ENCODE results near the gene PDE9A. TPM values are rescaled to one million over a fixed set of nuclear protein-coding genes. Genes with fewer than 3 reads are reported as not detected.

PDE9A gene
- total and polyA plus RNA-seq, 2 donors (not counting 3 experiments of a cell fraction or from before 2014, with no cell fraction given): 0.28 to 2.2 TPM

- Histone ChIP-seq H3K27ac (ENCODE audit: insufficient read depth, low read depth, low read length) (no peak overlapping the region), H3K9ac (replicated peaks; ENCODE audit: extremely low read depth, insufficient read depth, low read length) (no peak overlapping the region), H3K4me1 (ENCODE audit: control insufficient read depth, extremely low read depth, insufficient read depth, low read length) (no peaks in the 10 kb centered on the region), H3K4me2 (ENCODE audit: insufficient read depth, low read length) (no peak overlapping the region), H3K9me3 (replicated peaks; ENCODE audit: control insufficient read depth, insufficient read depth, low read length) (no peaks in the 10 kb centered on the region), H3K79me2 (ENCODE audit: control insufficient read depth, insufficient read depth, low read length) (no peaks in the 10 kb centered on the region), H3K36me3 (ENCODE audit: control insufficient read depth in 2 of 2, extremely low read depth in 1 of 2, insufficient read depth in 2 of 2, low read length in 2 of 2) (no peaks in the 10 kb centered on the region), H4K20me1 (replicated peaks; ENCODE audit: control insufficient read depth, extremely low read depth, insufficient read depth, low read length) (no peaks in the 10 kb centered on the region), H3K9me1 (replicated peaks; ENCODE audit: control insufficient read depth, extremely low read depth, insufficient read depth, low read length) (no peaks in the 10 kb centered on the region), H2AFZ (ENCODE audit: low read depth, low read length) (no peak overlapping the region), H3K27me3 (ENCODE audit: control insufficient read depth in 2 of 2, insufficient read depth in 2 of 2, low read length in 2 of 2) (peaks cover 3 to 7% of the 10 kb centered on the region in 2 experiments), H3K4me3 (replicated peaks in 1 of 3; ENCODE audit: insufficient read depth in 1 of 3, low read depth in 1 of 3, low read length in 3 of 3) (no peak overlapping the region)
- no peak for FAIRE-seq
- TF ChIP-seq JUN (IDR thresholded peaks at IDR 0.05; ENCODE audit: borderline replicate concordance, insufficient read depth, insufficient read length, low read depth): no peak
- TF ChIP-seq POLR2A (IDR thresholded peaks at IDR 0.05; ENCODE audit: low read depth, low read length): no peak
- no peak for TF ChIP-seq POLR2AphosphoS5 (IDR thresholded peaks at IDR 0.05; ENCODE audit: insufficient read depth, low read depth, low read length)
- TF ChIP-seq EZH2 (IDR thresholded peaks at IDR 0.05; ENCODE audit: borderline replicate concordance, low read depth, low read length, severe bottlenecking): no peak
- no peak for TF ChIP-seq CTCF (IDR thresholded peaks at IDR 0.05; ENCODE audit: extremely low read depth in 1 of 2, insufficient read depth in 1 of 2, low read depth in 1 of 2, low read length in 2 of 2)
- no peak for TF ChIP-seq FOS (IDR thresholded peaks at IDR 0.05; ENCODE audit: borderline replicate concordance, insufficient read depth, low read length)
- TF ChIP-seq MYC (IDR thresholded peaks at IDR 0.05; ENCODE audit: low read depth, low read length): no peak
- no peak for TF ChIP-seq GATA2 (IDR thresholded peaks at IDR 0.05; ENCODE audit: insufficient read depth, insufficient read length, low read depth, low read length)
- dilution Hi-C loops (cut with MboI; ENCODE audit: extremely low pct_ligation_motif_present, low sequenced_read_pairs) (no loop called here), intact Hi-C loops (cut with micrococcal nuclease) (no loop called here)
- BruUV-seq (replicated peaks): no TSS peak
- DNase-seq (ENCODE audit: low read depth, low spot score): no peak
- ChIA-PET POLR2A (no interaction called here), CTCF (no interaction called here)
Measured at GRCh38 chr21:42614396-42614795, 39.0 kb upstream of the PDE9A start.
